Fibroblast of mammary gland (primary cell): ENCODE measurements around the gene ANKRD9.
"Not testable (repeated sequence)": the region's sequence is repeated elsewhere in the genome, so short reads cannot be mapped to it uniquely, and the experiment has no call there.

Experiments used
- DNase-seq: peaks from one replicate; pipeline ENCODE4 v3.0.0-alpha.2; 2010; ENCODE audit warnings: low read depth
- H3K4me3 ChIP-seq: 2 replicates; pipeline ENCODE4 v1.5.1; 2011; ENCODE audit warnings: low read depth, mild to moderate bottlenecking, low read length, moderate library complexity; ENCODE audit not compliant: control insufficient read depth
- CTCF ChIP-seq: conservative IDR thresholded peaks from 2 replicates; pipeline ENCODE4 v1.5.1; 2011; ENCODE audit warnings: low read depth, low read length, inconsistent platforms; ENCODE audit not compliant: control insufficient read depth, insufficient read depth

The ANKRD9 gene

GRCh38 chr14:102541771-102542170 lies 32.2 kb upstream of the ANKRD9 start:
- TF ChIP-seq CTCF, result no peak
- DNase-seq, result no peak

GRCh38 chr14:102541029-102541491 lies 31.5 kb upstream of the ANKRD9 start:
- not testable (repeated sequence) for DNase-seq, H3K4me3 ChIP-seq

More at GRCh38 chr14:102541771-102542170, 32.2 kb upstream of the ANKRD9 start:
- no peak overlapping the region for H3K4me3 ChIP-seq

GRCh38 chr14:102540315-102541028 lies 30.9 kb upstream of the ANKRD9 start:
- TF ChIP-seq CTCF, result no peak
- H3K4me3 ChIP-seq, result no peak overlapping the region
- peak; percentile 24 for DNase-seq

GRCh38 chr14:102539544-102540314 lies 30.2 kb upstream of the ANKRD9 start:
- TF ChIP-seq CTCF, result no peak
- H3K4me3 ChIP-seq, result no peak overlapping the region
- DNase-seq, result peak; percentile 71

- TF ChIP-seq CTCF, result no peak
- no peak for DNase-seq
- no peak overlapping the region for H3K4me3 ChIP-seq
Measured at GRCh38 chr14:102538602-102539543, 29.3 kb upstream of the ANKRD9 start.

GRCh38 chr14:102537981-102538601 lies 28.5 kb upstream of the ANKRD9 start:
- DNase-seq, result no peak
- no peak for TF ChIP-seq CTCF
- H3K4me3 ChIP-seq, result no peak overlapping the region
